A549 (cell line): Measurements from ENCODE around the gene RGP1. TPM values are rescaled to one million over a fixed set of nuclear protein-coding genes. Genes with fewer than 3 reads are reported as not detected.

Source experiments
- ATAC-seq, 2 experiments: fragments of 200-7000 bp in 1 of 2; fragments of >200 bp in 1 of 2; cut with Nextera tagmentation in 1 of 2; cut with Tn5 transposase in 1 of 2; 3 replicates each; pipeline versions ENCODE4 v1.8.0 to v1.9.1; 2018 to 2020; ENCODE audit warnings: mild to moderate bottlenecking in 1 of 2, moderate library complexity in 1 of 2
- CTCF ChIA-PET: fragments of 300-600 bp; sonication (Branson Sonifier 250); formaldehyde crosslinking; extraction: SDS; loops from one replicate; lab custom pipeline; 2021; ENCODE audit warnings: antibody characterized with exemption, inconsistent platforms; lab: Yijun Ruan, JAX
- POLR2A ChIA-PET: fragments of 350-600 bp; formaldehyde crosslinking; extraction: SDS; loops from one replicate; lab custom pipeline; 2021; ENCODE audit warnings: antibody characterized with exemption, inconsistent platforms; lab: Yijun Ruan, JAX
- DNase-seq, 2 experiments: peaks; one replicate each; pipeline versions ENCODE4 v3.0.0 to v3.0.0-alpha.2; 2011 to 2016; ENCODE audit warnings: low read depth in 1 of 2, low spot score in 1 of 2
- FAIRE-seq: peaks from 2 replicates; lab custom pipeline; 2011; peaks lifted over from hg19 to GRCh38; lab: Jason Lieb, UNC
- H3K27ac ChIP-seq, 2 experiments: fragments of >200 bp; sonication (Bioruptor Twin); formaldehyde crosslinking; 3 replicates each; pipeline ENCODE4 v1.5.1; 2016 to 2017
- H3K4me1 ChIP-seq: fragments of >200 bp; sonication (Bioruptor Twin); formaldehyde crosslinking; 3 replicates; pipeline ENCODE4 v1.6.1; 2016
- H3K4me2 ChIP-seq: fragments of >200 bp; sonication (Bioruptor Twin); formaldehyde crosslinking; 3 replicates; pipeline ENCODE4 v1.6.1; 2016
- H3K4me3 ChIP-seq: fragments of >200 bp; sonication (Bioruptor Twin); formaldehyde crosslinking; 3 replicates; pipeline ENCODE4 v1.5.1; 2016
- H3K9me3 ChIP-seq: fragments of >200 bp; sonication (Bioruptor Twin); formaldehyde crosslinking; 3 replicates; pipeline ENCODE4 v1.6.1; 2016
- BHLHE40 ChIP-seq: IDR thresholded peaks from 2 replicates; pipeline ENCODE4 v1.6.1; 2012; ENCODE audit warnings: low read depth, low read length, inconsistent platforms
- CBX2 ChIP-seq: fragments of 200-600 bp; sonication (generic); IDR thresholded peaks from 2 replicates; pipeline ENCODE4 v1.6.1; 2016; ENCODE audit warnings: low read depth, mild to moderate bottlenecking, borderline replicate concordance
- CEBPB ChIP-seq, 2 experiments: fragments of >200 bp in 1 of 2; sonication (Bioruptor Twin) in 1 of 2; formaldehyde crosslinking in 1 of 2; IDR thresholded peaks; 2 replicates each; pipeline ENCODE4 v1.6.1; 2012 to 2016
- CHD4 ChIP-seq: fragments of 200-600 bp; sonication (generic); IDR thresholded peaks from 2 replicates; pipeline ENCODE4 v1.6.1; 2016; ENCODE audit warnings: antibody characterized with exemption, mild to moderate bottlenecking, borderline replicate concordance
- EHMT2 ChIP-seq: fragments of 200-600 bp; sonication (generic); IDR thresholded peaks from 2 replicates; pipeline ENCODE4 v1.6.1; 2016; ENCODE audit warnings: antibody characterized with exemption, low read depth, mild to moderate bottlenecking, moderate library complexity
- ESRRA ChIP-seq: fragments of 150-350 bp; IDR thresholded peaks from 2 replicates; pipeline ENCODE4 v1.6.1; 2014; ENCODE audit warnings: mild to moderate bottlenecking, low read length, borderline replicate concordance
- FOSL2 ChIP-seq, 2 experiments: fragments of 450-650 bp in 1 of 2; fragments of >200 bp in 1 of 2; sonication (Bioruptor Twin) in 1 of 2; formaldehyde crosslinking; IDR thresholded peaks; 2 replicates each; pipeline versions ENCODE4 v1.5.0 to v1.6.1; 2016 to 2020; ENCODE audit warnings: mild to moderate bottlenecking in 1 of 2, moderate library complexity in 1 of 2
- HDAC2 ChIP-seq: fragments of 200-600 bp; sonication (generic); IDR thresholded peaks from 2 replicates; pipeline ENCODE4 v1.6.1; 2016
- HOXA7 ChIP-seq: fragments of 250-450 bp; sonication (Bioruptor Pico); IDR thresholded peaks from 2 replicates; pipeline ENCODE4 v1.5.0; 2020; ENCODE audit warnings: mild to moderate bottlenecking, moderate library complexity
- HOXB5 ChIP-seq: fragments of 250-450 bp; sonication (Bioruptor Pico); IDR thresholded peaks from 2 replicates; pipeline ENCODE4 v1.5.0; 2020; ENCODE audit warnings: mild to moderate bottlenecking, moderate library complexity
- KDM5A ChIP-seq: fragments of 200-600 bp; sonication (generic); IDR thresholded peaks from 2 replicates; pipeline ENCODE4 v1.6.1; 2016; ENCODE audit warnings: antibody characterized with exemption, mild to moderate bottlenecking
- RAD21 ChIP-seq, 2 experiments: fragments of >200 bp in 1 of 2; sonication (Bioruptor Twin) in 1 of 2; formaldehyde crosslinking in 1 of 2; IDR thresholded peaks in 1 of 2; conservative IDR thresholded peaks in 1 of 2; 2 replicates in 1 of 2; 3 replicates in 1 of 2; pipeline ENCODE4 v1.6.1; 2012 to 2018; ENCODE audit warnings: inconsistent platforms in 1 of 2
- RARB ChIP-seq: fragments of 250-450 bp; sonication (Bioruptor Pico); IDR thresholded peaks from 2 replicates; pipeline ENCODE4 v1.8.0; 2021; ENCODE audit warnings: mild to moderate bottlenecking, moderate library complexity
- SREBF2 ChIP-seq: fragments of 450-650 bp; IDR thresholded peaks from 2 replicates; pipeline ENCODE4 v1.6.1; 2014; ENCODE audit warnings: mild to moderate bottlenecking, moderate library complexity
- TFCP2L1 ChIP-seq: fragments of 250-450 bp; sonication (Bioruptor Pico); IDR thresholded peaks from 2 replicates; pipeline ENCODE4 v1.5.0; 2021; ENCODE audit warnings: mild to moderate bottlenecking
- WGBS: methylation state at CpG from one replicate; pipeline ENCODE4 v1.1.6; 2017; ENCODE audit errors: missing lambda C conversion rate; 5-methylcytosine and 5-hydroxymethylcytosine counted together
- polyA plus RNA-seq, 4 experiments: library from polyadenylated mRNA; depleted of rRNA in 3 of 4; stranded (reverse); fragments of >200 nt; fragmentation: RNase III in 1 of 4; extraction: RNeasy Plus Mini Kit Qiagen cat#74134 plus additional on column Dnase treatment in 1 of 4; gene quantifications; 2 replicates in 3 of 4; 3 replicates in 1 of 4; pipeline ENCODE4 v1.2.3, GENCODE V29; 2011 to 2017
- TF ChIP-seq, protein P1 (sequence below): fragments of >200 bp; sonication (Bioruptor Twin); formaldehyde crosslinking; IDR thresholded peaks from 3 replicates; pipeline ENCODE4 v1.5.1; 2016
- TF ChIP-seq, protein P2 (sequence below): IDR thresholded peaks from 2 replicates; pipeline ENCODE4 v1.6.1; 2012; ENCODE audit warnings: low read depth, borderline replicate concordance
- TF ChIP-seq, protein P3 (sequence below): fragments of 250-450 bp; sonication (Bioruptor Pico); IDR thresholded peaks from 2 replicates; pipeline ENCODE4 v1.5.0; 2021; ENCODE audit warnings: mild to moderate bottlenecking, moderate library complexity, borderline replicate concordance
- TF ChIP-seq, protein P4 (sequence below): IDR thresholded peaks from 2 replicates; pipeline ENCODE4 v1.6.1; 2012
- TF ChIP-seq, protein P5 (sequence below): IDR thresholded peaks from 2 replicates; pipeline ENCODE4 v1.6.1; 2012

Gene RGP1
- polyA plus RNA-seq, 2 of the 4 experiments (the other 2 are of a cell fraction), result 16.1 to 16.6 TPM

DNA sequence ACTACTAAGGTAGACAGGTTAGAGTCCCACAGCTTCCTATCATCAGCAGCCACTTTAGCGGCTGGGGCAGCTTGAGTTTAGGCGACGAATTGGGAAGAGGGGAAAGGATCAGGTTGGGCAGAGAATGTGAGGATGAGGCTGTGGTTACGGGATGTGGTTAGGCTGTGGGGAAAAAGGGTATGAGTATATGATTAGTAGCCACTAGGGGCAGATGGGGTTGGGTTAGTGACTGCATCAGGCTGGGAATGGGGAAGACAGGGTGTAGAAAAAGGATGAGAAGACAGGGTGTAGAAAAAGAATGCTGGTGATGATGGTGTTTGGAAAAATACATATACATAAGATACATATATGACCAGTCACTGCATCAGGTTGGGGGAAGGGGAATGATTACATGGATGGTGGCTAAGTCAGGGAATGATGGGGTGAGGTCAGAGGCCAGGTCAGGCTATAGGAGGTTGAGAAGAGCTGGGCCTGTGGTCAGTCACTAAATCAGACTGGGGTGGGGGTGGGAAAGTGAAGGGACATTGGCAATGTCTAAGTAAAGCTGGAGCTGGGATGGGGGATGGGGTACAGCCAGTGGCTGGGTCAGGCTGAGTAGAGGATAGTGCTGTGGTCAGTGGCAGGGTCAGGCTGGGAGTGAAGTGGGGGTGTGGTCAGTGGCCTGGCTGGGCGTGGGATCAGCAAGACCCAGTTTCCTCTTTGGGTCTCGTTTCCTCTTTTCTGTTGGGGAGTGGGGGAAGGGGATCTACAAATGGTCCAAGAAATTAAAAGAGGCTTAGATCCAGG is 19.2 kb upstream of the RGP1 start (continued):
- TF ChIP-seq RARB, result no peak
- no peak for TF ChIP-seq HOXB5
- TF ChIP-seq, protein P1, sequence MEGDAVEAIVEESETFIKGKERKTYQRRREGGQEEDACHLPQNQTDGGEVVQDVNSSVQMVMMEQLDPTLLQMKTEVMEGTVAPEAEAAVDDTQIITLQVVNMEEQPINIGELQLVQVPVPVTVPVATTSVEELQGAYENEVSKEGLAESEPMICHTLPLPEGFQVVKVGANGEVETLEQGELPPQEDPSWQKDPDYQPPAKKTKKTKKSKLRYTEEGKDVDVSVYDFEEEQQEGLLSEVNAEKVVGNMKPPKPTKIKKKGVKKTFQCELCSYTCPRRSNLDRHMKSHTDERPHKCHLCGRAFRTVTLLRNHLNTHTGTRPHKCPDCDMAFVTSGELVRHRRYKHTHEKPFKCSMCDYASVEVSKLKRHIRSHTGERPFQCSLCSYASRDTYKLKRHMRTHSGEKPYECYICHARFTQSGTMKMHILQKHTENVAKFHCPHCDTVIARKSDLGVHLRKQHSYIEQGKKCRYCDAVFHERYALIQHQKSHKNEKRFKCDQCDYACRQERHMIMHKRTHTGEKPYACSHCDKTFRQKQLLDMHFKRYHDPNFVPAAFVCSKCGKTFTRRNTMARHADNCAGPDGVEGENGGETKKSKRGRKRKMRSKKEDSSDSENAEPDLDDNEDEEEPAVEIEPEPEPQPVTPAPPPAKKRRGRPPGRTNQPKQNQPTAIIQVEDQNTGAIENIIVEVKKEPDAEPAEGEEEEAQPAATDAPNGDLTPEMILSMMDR, result peak; percentile 48
- TF ChIP-seq RAD21 (conservative IDR thresholded peaks at IDR 0.05 in 1 of 2, IDR thresholded peaks at IDR 0.05 in 1 of 2), result peak; percentile 15 to 21; a peak in 1 of 5 replicates

DNA sequence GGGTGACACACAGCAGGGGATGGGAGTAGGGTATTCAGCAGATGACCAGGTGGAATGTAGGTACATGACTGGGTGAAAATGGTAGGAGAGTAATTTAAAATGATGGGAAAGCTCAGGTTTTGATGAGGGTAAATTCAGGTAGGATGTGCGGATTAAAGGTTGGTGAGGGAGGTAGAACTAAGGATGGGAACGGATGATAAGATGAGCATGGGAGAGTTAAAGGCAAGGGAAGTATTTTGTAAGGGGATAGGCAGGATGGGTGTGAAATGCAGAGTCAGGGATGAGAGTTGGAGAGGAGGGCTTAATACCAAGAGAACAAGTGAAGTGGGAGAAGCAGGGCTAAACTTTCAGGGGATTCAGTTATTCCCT is 18.6 kb upstream of the RGP1 start:
- no peak for ATAC-seq
- peaks cover 54% of the 10 kb centered on the region for H3K4me1 ChIP-seq
- no peaks in the 10 kb centered on the region for H3K9me3 ChIP-seq
- no peak for DNase-seq
- ChIA-PET POLR2A (interaction anchor here (0.9 to 3.6 kb wide), 5 partner anchors 17 to 126 kb away, joined by 3 to 41 read pairs (median 17); partner anchors contain the start of genes ARHGEF39, CCDC107, GBA2 and RGP1), CTCF (interaction anchor here (0.9 to 31.4 kb wide), 15 partner anchors 9 to 614 kb away, joined by 3 to 758 read pairs (median 20); partner anchors contain the start of genes ARHGEF39, CCDC107, GBA2 and MSMP)
- no peak for TF ChIP-seq SREBF2
- TF ChIP-seq EHMT2, result no peak
- no peak for TF ChIP-seq ESRRA
- TF ChIP-seq BHLHE40, result no peak
- no peak for TF ChIP-seq HOXA7
- TF ChIP-seq CBX2, result no peak
- TF ChIP-seq, protein P2, sequence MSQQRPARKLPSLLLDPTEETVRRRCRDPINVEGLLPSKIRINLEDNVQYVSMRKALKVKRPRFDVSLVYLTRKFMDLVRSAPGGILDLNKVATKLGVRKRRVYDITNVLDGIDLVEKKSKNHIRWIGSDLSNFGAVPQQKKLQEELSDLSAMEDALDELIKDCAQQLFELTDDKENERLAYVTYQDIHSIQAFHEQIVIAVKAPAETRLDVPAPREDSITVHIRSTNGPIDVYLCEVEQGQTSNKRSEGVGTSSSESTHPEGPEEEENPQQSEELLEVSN, result no peak
- TF ChIP-seq, protein P1, result no peak
- TF ChIP-seq, protein P3, sequence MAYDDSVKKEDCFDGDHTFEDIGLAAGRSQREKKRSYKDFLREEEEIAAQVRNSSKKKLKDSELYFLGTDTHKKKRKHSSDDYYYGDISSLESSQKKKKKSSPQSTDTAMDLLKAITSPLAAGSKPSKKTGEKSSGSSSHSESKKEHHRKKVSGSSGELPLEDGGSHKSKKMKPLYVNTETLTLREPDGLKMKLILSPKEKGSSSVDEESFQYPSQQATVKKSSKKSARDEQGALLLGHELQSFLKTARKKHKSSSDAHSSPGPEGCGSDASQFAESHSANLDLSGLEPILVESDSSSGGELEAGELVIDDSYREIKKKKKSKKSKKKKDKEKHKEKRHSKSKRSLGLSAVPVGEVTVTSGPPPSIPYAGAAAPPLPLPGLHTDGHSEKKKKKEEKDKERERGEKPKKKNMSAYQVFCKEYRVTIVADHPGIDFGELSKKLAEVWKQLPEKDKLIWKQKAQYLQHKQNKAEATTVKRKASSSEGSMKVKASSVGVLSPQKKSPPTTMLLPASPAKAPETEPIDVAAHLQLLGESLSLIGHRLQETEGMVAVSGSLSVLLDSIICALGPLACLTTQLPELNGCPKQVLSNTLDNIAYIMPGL, result no peak
- TF ChIP-seq HOXB5, result no peak
- TF ChIP-seq, protein P4, sequence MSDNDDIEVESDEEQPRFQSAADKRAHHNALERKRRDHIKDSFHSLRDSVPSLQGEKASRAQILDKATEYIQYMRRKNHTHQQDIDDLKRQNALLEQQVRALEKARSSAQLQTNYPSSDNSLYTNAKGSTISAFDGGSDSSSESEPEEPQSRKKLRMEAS, result no peak
- no peak for TF ChIP-seq FOSL2 (IDR thresholded peaks at IDR 0.05)
- no peak for TF ChIP-seq FOSL2 (CRISPR knock-in tag; IDR thresholded peaks at IDR 0.05)
- TF ChIP-seq TFCP2L1 (CRISPR knock-in tag), result no peak
- no peak for TF ChIP-seq HDAC2
- TF ChIP-seq KDM5A, result no peak
- TF ChIP-seq CEBPB (IDR thresholded peaks at IDR 0.05), result no peak
- TF ChIP-seq, protein P5, sequence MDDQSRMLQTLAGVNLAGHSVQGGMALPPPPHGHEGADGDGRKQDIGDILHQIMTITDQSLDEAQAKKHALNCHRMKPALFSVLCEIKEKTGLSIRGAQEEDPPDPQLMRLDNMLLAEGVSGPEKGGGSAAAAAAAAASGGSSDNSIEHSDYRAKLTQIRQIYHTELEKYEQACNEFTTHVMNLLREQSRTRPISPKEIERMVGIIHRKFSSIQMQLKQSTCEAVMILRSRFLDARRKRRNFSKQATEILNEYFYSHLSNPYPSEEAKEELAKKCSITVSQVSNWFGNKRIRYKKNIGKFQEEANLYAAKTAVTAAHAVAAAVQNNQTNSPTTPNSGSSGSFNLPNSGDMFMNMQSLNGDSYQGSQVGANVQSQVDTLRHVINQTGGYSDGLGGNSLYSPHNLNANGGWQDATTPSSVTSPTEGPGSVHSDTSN, result no peak
- no peak for TF ChIP-seq CHD4
- H3K4me2 ChIP-seq, result peak overlapping the region; percentile 74
- 90% methylated on average over 2 of the region's 2 CpGs for WGBS
- H3K27ac ChIP-seq, result peak overlapping the region; percentile 95 to 96; a peak in 5 of 6 replicates
- FAIRE-seq, result no peak
- peak overlapping the region; percentile 87 for H3K4me3 ChIP-seq
